CD4-positive, alpha-beta T cell treated with Interleukin-17A for 1 hour (primary cell): Measurements from ENCODE around the gene OGT.
"Not testable (repeated sequence)": the region's sequence is repeated elsewhere in the genome, so short reads cannot be mapped to it uniquely, and the experiment has no call there.

Experiments
- DNase-seq: peaks from one replicate; pipeline ENCODE4 v3.0.0-alpha.2; 2020

The OGT gene

DNA sequence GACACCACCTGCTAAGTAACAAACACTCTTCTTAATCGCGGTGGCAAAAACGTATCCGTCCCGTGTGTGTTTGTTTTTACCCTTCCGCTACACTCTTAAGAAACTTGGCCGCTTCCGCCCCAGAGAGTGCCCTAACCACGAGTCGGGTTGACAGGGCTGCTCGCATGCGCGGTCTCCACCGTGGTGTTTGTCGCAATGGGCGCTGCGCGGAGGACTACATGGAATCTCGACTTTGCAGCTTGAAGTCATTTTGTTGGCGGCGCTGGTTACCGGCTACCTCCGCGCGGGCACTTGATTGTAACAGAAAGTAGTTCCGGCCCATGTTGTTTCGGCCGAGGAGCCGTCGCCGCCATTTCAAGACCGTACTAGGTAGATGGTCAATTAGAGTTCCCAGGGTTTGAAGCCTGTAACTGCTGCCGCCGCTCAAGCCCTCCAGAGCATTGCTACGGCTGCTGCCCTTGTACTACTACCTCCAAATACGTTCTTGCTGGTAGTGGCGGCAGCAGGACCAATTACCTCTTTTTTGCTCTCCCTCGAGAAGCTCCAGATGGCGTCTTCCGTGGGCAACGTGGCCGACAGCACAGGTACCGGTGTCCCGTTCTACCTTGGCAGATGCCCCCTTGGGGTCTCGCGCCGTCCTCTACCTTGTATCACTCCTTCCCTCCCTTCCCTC is at the start of gene OGT:
OGT (plus strand) TSS at position 352 of the 673 bp plus-strand sequence; CDS start at position 548, 196 bp downstream.
- peak; percentile 96 for DNase-seq

DNA sequence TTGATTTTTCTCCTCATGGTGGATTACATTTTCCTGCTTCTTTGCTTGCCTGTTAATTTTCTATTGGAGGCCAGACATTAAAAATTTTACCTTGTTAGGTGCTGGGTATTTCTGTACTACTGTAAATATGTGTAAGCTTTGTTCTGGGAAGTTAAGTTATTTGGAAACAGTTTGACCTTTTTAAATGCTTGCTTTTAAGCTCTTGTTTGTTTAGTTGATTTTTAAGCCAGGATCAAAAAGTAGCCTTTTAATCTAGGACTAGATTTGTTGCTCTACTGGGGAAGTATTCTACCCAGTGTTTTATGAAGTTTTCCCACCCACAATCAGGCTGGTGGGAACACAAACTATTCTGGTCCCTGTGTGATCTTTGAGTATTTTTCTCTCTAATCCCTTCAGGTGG is 45.1 kb upstream of the OGT start:
- no peak for DNase-seq

GRCh38 chrX:71489540-71489939 is 43.4 kb upstream of the OGT start:
- DNase-seq, result no peak

DNA sequence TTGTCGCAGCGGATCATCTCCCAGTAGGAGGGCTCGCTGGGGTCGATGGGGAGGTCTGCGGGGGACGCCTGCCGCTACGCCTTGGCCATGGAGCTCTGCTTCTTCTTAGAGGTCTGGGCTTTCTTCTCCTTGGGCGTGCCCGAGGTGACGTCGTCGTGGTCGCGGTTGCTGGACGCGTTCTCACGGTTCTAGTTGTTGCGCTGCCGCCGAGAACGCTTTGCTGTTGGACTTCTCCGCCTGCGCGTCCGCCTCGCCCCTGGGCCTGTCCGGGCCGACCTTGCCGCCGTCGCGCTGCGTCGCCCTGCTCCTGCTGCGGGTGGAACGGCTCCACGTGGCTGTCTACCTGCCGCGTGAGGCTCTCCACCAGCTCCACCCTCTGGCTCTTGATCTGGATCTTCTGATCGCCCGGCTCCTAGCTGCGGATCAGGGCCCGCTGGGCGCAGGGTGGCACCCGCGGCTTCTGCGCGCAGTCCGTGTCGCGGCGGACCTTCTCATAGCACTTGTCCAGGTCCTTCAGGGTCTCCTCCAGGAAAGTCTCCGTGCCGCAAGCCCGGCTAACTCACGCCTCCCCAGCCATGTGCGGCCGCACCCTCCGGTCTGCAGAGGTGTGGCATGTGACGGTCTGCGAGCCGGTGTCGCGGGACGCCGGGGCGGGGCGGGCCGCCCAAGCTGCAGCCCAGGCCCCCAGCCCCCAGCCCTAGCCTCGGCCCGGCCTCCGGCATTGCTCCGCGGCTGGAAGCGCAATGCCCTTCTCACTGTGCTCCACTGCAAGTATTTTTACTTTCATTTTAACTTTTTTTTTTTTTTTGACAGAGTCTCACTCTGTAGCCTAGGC is 40.5 kb upstream of the OGT start:
- DNase-seq, result peak; percentile 52

DNA sequence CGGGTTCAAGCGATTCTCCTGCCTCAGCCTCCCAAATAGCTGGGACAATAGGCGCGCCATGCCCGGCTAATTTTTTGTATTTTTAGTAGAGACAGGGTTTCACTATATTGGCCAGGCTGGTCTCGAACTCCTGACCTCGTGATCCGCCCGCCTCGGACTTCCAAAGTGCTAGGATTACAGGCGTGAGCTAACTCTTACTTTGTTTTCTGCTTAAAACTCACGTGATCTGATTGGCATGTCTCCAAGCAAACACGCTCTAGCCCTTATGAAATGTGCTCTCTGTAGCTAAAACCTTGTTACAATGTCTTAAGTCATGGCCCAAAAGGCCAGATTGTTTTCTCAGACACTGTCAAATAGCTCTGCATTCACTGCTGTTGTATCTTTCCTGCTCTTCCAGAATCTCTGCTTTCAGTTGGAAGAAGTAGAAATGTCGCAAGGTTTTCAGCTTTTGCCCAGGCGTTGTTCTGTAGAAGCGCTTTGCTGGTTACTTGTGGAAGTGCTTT is 39.7 kb upstream of the OGT start:
- no peak for DNase-seq

DNA sequence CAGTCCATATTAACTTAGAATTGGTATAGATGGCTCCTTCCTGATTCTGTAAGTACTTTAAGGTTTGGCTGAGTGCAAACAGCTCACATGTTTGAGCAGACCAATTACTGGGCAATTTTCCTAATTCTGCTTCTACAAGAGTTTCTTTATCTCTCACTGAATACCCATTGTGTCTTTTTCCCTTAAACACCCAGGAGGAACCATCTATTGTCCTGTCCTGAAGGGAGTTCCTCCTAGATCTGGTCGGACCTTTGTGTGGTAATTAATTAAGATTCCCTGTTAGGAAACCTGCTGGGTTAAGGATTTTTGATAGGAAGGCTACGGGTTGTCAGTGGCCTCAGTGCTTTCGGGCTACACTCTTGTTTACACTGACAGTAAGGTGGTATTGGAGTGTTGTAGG is 36.9 kb upstream of the OGT start:
- DNase-seq, result not testable (repeated sequence)

DNA sequence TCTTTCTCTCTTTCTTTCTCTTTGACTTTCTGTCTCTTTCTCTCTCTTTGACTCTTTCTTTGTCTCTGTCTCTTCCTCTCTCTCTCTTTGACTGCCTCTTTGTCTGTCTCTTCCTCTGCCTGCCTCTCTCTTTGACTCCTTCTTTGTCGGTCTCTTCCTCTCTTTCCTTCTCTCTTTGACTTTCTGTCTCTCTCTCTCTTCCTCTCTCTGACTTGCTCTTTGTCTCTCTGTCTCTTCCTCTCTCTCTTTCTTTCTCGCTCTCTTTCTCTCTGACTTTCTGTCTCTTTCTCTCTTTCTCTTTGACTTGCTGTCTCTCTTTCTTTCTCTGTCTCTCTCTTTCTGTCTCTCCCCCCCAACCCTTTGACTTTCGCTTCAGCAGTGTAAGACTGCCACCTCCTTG is 36.4 kb upstream of the OGT start:
- DNase-seq, result no peak

GRCh38 chrX:71502080-71502479 is 30.8 kb upstream of the OGT start:
- not testable (repeated sequence) for DNase-seq

- no peak for DNase-seq
Measured at GRCh38 chrX:71504346-71504745, 28.6 kb upstream of the OGT start.

GRCh38 chrX:71509289-71509688 is 23.6 kb upstream of the OGT start:
- no peak for DNase-seq

GRCh38 chrX:71510161-71510560 is 22.7 kb upstream of the OGT start:
- DNase-seq, result no peak

- DNase-seq, result not testable (repeated sequence)
Measured at GRCh38 chrX:71513731-71514130, 19.2 kb upstream of the OGT start.

GRCh38 chrX:71514367-71515037 is 18.4 kb upstream of the OGT start:
- DNase-seq, result peak; percentile 55

- DNase-seq, result no peak
Measured at GRCh38 chrX:71515038-71515396, 17.9 kb upstream of the OGT start.

- no peak for DNase-seq
Measured at GRCh38 chrX:71525316-71525715, 7.6 kb upstream of the OGT start.

- DNase-seq, result peak; percentile 80
Measured at GRCh38 chrX:71532078-71532752, 689 bp upstream of the OGT start.

GRCh38 chrX:71533516-71533850 is 579 bp downstream of the OGT start:
- no peak for DNase-seq

DNA sequence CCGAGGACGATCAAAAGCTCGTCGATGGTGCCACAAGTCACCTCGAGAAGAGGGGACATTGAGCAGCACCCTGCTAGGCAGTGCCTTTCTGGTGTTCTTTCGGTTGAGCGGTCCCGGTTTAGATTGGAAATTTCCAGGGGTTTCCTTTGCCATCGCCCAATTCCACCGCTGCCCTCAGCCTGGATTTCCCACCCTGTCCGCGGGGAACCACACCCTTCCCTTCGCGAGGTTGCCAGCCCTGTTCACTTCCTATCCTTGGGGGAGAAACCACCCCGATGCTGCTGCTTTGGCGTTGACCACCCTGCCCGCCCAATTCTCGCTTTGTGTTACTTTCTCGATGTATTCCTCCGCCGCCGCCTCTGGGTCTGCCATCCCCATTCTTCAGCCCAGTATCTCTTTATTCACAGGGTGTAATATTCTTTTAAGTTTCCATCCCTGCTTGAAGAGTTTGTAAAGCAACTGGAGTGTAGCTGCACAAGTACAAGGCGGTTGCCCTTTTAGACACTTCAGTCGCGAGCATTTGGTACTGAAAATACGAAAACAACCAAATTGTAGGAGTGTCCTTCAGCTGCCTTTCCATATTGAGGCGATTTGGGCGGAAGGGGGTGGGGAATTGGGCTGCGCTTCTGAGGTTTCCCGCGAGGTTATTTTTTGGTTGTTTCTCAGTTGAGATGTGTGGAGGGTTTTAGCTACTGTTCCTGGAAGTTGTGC is 1.1 kb downstream of the OGT start:
- peak; percentile 73 for DNase-seq

DNA sequence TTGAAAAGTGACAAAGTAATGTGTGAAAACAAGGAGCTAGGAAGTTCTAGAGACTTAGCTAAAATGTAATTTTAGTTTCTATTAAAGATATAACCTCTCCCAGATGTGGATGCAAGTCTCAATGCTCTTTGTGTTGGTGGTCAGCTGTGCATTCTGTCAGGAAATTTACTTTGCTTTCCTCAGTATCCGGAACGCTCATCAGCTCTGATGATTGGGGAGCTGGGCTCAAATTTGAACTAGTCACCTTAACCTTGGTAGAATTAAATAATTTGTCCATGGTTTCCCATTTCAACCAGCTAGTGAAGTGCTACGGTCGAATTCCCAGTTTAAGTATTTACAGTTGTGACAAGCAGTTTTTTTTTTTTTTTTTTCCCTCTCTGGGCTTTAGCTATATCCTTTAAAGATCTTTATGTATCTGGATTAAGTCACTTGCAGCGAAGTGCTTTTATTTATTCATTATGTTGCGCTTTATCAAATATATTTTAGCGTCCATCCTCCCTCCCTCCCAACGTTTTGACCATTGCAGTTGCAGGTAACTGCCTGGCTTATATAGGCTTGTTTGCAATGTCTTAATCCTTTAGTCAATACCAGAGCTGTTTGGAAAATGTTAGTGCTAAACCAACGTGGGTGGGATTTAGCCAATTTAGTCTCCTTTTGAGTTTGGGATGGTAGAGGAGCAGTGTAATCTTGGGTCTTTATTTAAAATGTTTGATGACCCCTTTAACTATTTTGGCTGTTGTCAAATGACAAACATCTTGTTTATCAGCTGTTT is 2.1 kb downstream of the OGT start:
- no peak for DNase-seq

DNA sequence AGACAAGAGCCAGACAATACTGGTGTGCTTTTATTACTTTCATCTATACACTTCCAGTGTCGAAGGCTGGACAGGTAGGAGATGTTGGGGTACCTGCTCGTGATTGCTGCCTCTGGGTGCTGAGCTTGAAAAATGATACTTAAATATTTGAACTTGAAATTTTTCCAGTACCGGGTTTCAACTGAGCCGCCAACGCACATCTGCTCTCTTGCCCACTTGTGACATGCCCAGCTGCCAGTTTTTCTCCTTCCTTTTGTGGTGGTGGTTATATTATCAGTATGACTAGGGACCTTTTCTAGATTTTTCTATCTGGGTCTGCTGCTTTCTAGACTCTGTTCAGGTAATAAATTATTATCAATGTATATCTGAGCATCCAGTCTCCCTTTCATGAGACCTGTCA is 3.4 kb downstream of the OGT start:
- DNase-seq, result no peak

DNA sequence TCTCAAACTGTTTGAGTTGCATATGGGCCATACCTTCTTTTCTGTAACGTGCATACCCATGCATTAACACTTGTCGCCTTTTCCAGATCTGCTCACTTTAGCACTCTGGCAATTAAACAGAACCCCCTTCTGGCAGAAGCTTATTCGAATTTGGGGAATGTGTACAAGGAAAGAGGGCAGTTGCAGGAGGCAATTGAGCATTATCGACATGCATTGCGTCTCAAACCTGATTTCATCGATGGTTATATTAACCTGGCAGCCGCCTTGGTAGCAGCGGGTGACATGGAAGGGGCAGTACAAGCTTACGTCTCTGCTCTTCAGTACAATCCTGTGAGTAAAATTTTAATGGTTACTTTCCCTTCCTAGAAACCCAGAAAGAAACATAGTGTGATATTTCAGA is 4.8 kb downstream of the OGT start:
- DNase-seq, result no peak

DNA sequence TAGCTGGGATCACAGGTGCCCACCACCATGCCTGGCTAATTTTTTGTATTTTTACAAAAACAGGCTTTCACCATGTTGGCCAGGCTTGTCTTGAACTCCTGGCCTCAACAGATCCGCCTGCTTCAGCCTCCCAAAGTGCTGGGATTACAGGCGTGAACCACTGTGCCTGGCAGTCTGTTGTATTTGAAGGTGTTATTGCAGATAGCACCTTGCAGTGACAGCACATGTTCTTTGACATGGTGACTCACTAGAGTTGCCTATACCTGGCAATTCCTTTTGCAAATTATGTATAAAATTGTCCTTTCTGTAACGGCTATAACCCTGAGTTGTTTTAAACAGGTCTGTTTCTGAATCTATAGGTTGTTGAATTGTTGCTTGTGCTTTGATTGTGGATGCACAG is 7.9 kb downstream of the OGT start:
- DNase-seq, result no peak
